GM12891 (cell line): ENCODE results near the gene RFPL1.
"Not testable (repeated sequence)": the region's sequence is repeated elsewhere in the genome, so short reads cannot be mapped to it uniquely, and the experiment has no call there.

Experiments used
- DNase-seq: peaks from one replicate; pipeline ENCODE4 v3.0.0; 2011; ENCODE audit warnings: low spot score; ENCODE audit not compliant: insufficient read length
- FAIRE-seq: peaks from 2 replicates; lab custom pipeline; 2011; peaks lifted over from hg19 to GRCh38; lab: Jason Lieb, UNC
- PAX5 ChIP-seq: IDR thresholded peaks from 2 replicates; pipeline ENCODE4 v1.6.1; 2011; ENCODE audit warnings: low read length, moderate library complexity, mild to moderate bottlenecking; ENCODE audit not compliant: insufficient read depth, severe bottlenecking
- POLR2A ChIP-seq: IDR thresholded peaks from 2 replicates; pipeline ENCODE4 v1.6.1; 2011; ENCODE audit warnings: low read depth, low read length, control low read depth
- POLR2AphosphoS5 ChIP-seq: IDR thresholded peaks from 2 replicates; pipeline ENCODE4 v1.6.1; 2011; ENCODE audit warnings: low read depth, low read length, control low read depth
- POU2F2 ChIP-seq: IDR thresholded peaks from 2 replicates; pipeline ENCODE4 v1.6.1; 2011; ENCODE audit warnings: low read depth, mild to moderate bottlenecking, control low read depth, low read length, moderate library complexity
- SPI1 ChIP-seq: IDR thresholded peaks from 2 replicates; pipeline ENCODE4 v1.6.1; 2011; ENCODE audit warnings: low read depth, low read length, control low read depth
- TAF1 ChIP-seq: IDR thresholded peaks from 2 replicates; pipeline ENCODE4 v1.6.1; 2011; ENCODE audit warnings: low read depth, low read length, control low read depth

Gene RFPL1

GRCh38 chr22:29483254-29483653 is 44.9 kb downstream of the RFPL1 start:
- FAIRE-seq, result no peak
- TF ChIP-seq PAX5 (no peak), POU2F2 (no peak), POLR2AphosphoS5 (no peak), TAF1 (no peak), SPI1 (no peak), POLR2A (no peak)
- DNase-seq, result no peak

GRCh38 chr22:29484642-29485041 is 46.3 kb downstream of the RFPL1 start:
- DNase-seq, result no peak
- TF ChIP-seq POLR2AphosphoS5 (no peak), POLR2A (no peak), SPI1 (no peak), POU2F2 (no peak), TAF1 (no peak), PAX5 (no peak)
- FAIRE-seq, result no peak

GRCh38 chr22:29485448-29485847 is 47.1 kb downstream of the RFPL1 start:
- no peak for TF ChIP-seq SPI1
- TF ChIP-seq PAX5, result no peak
- TF ChIP-seq POU2F2, result no peak
- no peak for TF ChIP-seq TAF1
- no peak for DNase-seq
- no peak for FAIRE-seq

GRCh38 chr22:29487426-29487986 is 49.1 kb downstream of the RFPL1 start:
- no peak for DNase-seq

GRCh38 chr22:29489127-29489780 is 50.9 kb downstream of the RFPL1 start:
- not testable (repeated sequence) for DNase-seq

More at GRCh38 chr22:29487426-29487986, 49.1 kb downstream of the RFPL1 start:
- no peak for FAIRE-seq
- no peak for TF ChIP-seq PAX5
- TF ChIP-seq SPI1, result no peak
- no peak for TF ChIP-seq TAF1
- no peak for TF ChIP-seq POLR2AphosphoS5
- no peak for TF ChIP-seq POLR2A
- no peak for TF ChIP-seq POU2F2

GRCh38 chr22:29491012-29491411 is 52.6 kb downstream of the RFPL1 start:
- DNase-seq (no peak), FAIRE-seq (no peak)
- TF ChIP-seq TAF1, result no peak
- no peak for TF ChIP-seq POU2F2
- no peak for TF ChIP-seq SPI1
- no peak for TF ChIP-seq PAX5
- TF ChIP-seq POLR2AphosphoS5, result no peak
- TF ChIP-seq POLR2A, result no peak

More at GRCh38 chr22:29489127-29489780, 50.9 kb downstream of the RFPL1 start:
- not testable (repeated sequence) for FAIRE-seq
